ENCODE results near the gene ACTL7B.
"Not testable (repeated sequence)": the region's sequence is repeated elsewhere in the genome, so short reads cannot be mapped to it uniquely, and the experiment has no call there.

Gene ACTL7B

DNA sequence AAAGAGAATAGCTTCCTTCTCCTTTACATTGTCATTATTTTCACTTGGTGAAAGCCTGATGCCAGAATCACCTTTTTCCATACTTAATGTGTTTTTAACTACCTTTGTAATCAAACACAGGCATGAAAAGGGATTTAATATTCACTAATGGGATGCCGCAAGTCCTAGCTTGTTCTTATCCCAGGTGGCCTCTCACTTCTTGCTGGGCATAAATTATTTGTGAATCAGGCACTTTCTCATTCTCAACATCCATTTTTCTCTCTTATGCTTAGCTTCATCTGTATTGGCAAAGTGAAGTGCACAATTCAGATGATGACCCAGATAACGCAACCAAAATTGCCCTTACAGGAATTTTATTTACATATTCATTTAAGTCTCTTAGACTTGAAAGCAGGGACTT lies 10.9 kb downstream of the ACTL7B start:
- no peak for DNase-seq (ENCODE audit: low read depth in 2 of 2)

DNA sequence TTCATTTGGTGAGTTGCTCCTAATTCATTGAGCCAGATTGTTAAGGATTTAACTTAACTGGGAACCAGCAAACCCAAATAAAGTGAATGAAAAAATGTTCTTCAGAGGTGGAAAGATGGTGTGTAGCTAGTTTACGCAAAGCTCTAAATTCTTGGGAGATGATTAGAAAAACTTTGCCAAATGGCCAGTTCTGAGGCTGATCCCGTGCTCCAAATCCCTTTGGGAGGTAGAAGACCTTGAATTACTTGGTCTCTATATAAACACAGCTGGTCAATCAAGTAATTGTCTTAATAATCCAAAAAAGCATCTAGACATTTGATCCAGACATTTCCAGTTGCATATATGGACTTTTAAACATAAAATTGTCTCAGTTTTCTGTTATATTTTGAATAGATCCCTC lies 11.4 kb downstream of the ACTL7B start:
- no peak for DNase-seq (ENCODE audit: low read depth in 2 of 2)

DNA sequence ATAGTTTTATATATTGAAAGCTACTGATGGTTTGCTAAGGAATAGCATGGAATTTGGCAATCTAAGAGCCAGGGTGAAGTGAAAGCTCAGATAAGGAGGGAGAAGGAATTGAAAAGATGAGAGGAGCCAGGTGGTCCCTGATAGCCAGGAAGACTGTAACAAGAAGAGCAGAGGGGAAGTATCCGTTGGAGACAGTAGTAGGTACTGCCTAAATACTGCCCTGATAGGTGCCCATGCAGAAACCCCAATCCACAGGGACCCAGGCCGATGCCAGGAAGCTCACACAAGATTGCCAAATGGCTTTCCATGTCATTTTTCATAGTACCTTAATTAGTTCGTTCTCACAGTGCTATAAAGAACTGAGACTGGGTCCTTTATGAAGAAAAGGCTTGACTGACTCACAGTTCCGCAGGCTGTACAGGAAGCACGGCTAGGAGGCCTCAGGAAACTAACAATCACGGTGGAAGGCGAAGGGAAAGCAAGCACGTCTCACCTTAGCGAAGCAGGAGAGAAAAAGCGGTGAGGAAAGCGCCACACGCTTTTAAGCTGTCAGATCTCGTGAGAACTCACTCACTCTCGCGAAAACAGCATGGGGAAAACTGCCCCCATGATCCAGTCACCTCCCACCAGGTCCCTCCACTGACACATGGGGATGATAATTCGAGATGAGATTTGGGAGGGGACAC lies 13.0 kb downstream of the ACTL7B start:
- DNase-seq (ENCODE audit: low read depth in 2 of 2) = no peak

- not testable (repeated sequence) for DNase-seq (ENCODE audit: low read depth in 2 of 2)
These were observed 16.2 kb downstream of the ACTL7B start for GRCh38 chr9:108839561-108839960.

GRCh38 chr9:108838017-108838416 lies 17.8 kb downstream of the ACTL7B start:
- no peak for DNase-seq (ENCODE audit: low read depth in 2 of 2)

GRCh38 chr9:108837530-108837929 lies 18.3 kb downstream of the ACTL7B start:
- DNase-seq (ENCODE audit: low read depth in 2 of 2) = no peak

GRCh38 chr9:108836781-108837180 lies 19.0 kb downstream of the ACTL7B start:
- no peak for DNase-seq (ENCODE audit: low read depth in 2 of 2)

- DNase-seq (ENCODE audit: low read depth in 2 of 2) = no peak
These were observed 19.5 kb downstream of the ACTL7B start for GRCh38 chr9:108836319-108836718.

- DNase-seq (ENCODE audit: low read depth in 2 of 2) = no peak
These were observed 20.0 kb downstream of the ACTL7B start for GRCh38 chr9:108835831-108836230.

DNA sequence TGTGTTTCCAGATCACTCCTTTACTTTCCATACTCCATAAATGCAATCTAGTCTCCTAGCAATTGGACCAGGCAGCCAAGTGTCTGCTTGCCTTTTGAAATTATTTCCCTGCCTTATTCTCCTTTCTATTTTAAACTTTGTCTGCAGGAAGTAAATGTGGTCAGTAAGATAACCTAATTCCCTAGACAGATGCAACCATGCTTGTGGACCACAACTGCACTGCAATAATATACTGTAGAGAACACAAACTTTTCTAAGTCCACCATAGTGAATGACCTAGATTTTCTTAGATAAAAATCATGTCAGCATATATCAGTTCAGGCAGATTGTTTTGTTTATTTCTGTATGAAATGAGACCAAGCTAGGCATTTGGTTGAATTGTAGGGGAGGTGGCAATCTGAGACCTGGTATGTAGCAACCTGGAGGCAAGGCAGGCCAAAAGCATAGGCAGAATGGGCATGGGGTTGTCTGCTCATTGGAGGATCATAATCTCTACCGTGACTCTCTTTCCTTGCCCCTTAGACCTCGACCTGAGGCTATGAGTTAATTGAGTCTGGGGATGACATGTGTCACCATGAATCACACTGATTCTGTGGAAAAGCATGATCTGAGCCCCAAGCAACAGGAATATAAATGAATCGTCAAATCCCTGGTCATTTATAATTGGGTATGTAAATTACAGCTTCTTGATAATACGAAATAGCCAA lies 20.7 kb downstream of the ACTL7B start:
- no peak for DNase-seq (ENCODE audit: low read depth in 2 of 2)

DNA sequence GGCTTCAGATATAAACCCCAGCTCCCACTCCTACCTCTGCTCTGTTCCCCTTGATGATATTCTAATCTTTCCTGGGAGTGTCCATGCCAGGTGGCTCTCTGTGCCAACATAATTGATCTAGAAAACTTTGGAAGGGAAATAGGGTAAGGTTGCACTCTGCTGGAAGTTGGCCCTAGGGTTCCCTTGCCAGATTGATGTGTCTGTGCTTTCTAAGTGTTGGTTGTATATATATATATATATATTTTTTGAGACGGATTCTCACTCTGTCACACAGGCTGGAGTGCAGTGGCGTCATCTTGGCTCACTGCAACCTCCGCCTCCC lies 23.6 kb downstream of the ACTL7B start:
- DNase-seq (ENCODE audit: low read depth in 2 of 2) = no peak

- no peak for DNase-seq (ENCODE audit: low read depth in 2 of 2)
These were observed 24.1 kb downstream of the ACTL7B start for GRCh38 chr9:108831496-108832178.

DNA sequence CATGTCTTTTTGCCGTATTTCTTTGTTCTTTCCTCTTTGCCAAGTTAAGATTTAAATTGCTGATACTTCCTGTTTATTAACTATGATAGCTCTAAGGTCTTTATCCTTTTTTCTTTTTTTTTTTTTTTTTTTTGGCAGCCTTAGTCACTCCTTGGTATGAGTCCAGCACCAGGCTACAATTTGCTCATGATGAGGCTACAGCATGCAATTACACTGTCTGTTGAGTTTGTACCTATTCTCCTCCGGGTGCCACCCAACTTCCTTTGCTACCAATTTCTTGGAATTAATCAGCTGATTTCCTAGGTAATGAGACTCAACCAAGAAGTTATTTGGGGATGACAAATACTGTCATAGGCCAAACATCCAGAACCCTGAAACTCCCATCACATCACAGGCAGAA lies 25.5 kb downstream of the ACTL7B start:
- no peak for DNase-seq (ENCODE audit: low read depth in 2 of 2)

- DNase-seq (ENCODE audit: low read depth in 2 of 2) = no peak
These were observed 32.0 kb downstream of the ACTL7B start for GRCh38 chr9:108823829-108824228.

- DNase-seq (ENCODE audit: low read depth in 2 of 2) = no peak
These were observed 39.7 kb downstream of the ACTL7B start for GRCh38 chr9:108816037-108816436.

DNA sequence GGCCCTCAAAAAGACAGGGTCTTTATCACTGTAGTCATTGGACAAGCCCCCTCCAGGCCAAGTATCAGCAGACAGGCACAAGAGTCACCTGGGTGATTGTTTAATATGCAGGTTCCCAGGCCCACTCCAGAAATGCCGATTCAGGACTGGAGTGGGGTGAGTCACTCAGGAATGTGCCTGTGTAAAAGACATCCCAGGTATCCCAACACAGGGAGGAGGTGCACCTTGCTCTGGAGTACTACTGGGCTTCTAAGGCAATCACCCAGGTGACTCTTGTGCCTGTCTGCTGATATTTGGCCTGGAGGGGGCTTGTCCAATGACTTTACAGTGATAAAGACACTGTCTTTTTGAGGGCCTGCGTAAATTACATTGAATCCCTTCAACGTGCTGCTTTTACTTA lies 40.6 kb downstream of the ACTL7B start:
- DNase-seq (ENCODE audit: low read depth in 2 of 2) = no peak

DNA sequence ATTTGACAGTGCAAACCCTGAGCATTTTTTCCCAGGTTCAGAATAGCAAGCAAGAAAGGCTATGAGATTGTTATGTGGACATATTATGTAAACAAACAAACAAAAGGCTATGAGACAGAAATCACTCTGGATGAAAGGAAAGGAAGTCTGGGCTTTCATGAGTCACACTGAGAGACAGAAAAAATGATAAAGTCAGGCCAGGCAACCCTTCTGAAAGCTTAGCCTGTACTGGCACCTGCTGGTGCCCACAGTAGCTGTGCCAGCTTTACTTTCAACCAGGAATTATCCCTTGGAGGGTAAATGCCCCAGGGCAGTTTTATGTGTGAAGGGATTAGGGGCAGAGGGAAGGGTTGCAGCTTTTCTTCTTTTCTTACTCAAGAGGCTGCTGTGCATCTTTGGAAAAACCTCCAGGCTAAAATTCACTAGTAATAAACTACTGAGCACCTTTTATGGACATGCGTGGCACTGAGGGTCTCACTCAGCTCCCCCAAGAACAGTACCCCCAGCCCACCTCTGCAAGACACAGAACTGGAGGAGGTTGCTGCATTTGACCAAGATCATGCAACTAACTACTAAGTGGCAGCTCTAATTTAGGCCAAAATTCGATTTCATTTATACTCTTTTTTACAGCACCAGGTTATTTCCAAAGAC lies 41.7 kb downstream of the ACTL7B start:
- no peak for DNase-seq (ENCODE audit: low read depth in 2 of 2)

GRCh38 chr9:108812396-108813025 lies 43.3 kb downstream of the ACTL7B start:
- DNase-seq (ENCODE audit: low read depth in 2 of 2) = no peak

DNA sequence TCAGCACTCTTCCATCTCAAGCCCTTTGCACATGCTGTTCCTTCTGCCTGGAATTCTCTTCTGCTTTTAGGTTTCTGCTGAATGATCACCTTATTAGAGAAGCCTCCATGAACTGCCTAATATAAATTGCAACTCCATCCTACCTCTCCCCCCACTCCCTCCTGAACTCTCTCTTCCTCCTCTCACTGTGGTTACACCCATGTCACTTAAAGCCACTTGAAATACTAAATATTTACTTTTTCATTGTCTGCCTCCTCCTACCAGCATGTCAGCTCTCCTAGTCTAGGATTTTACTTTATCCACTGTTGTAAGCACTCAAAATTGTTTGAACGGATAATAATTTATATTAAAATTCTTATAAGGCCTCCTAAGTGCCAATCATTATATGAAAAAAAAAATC lies 43.8 kb downstream of the ACTL7B start:
- DNase-seq (ENCODE audit: low read depth in 2 of 2) = no peak

DNA sequence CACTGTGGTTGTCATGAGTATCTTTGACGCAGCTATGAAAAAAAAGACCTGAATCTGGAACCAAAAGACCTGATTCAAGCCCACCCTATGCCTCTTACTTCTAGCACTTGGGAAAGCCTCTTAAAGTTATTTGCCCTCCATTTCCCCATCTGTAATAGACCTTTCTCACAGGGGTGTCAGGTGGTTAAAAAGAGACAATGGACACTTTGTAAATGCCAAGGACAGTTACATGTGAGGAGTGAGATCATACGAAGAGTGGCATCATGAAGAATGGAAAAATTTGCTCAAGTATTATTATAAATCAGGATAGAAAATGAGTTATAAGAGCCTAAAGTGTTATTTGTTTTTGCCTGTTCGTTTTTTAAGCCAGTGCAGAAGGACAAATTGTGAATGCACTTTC lies 46.5 kb downstream of the ACTL7B start:
- DNase-seq (ENCODE audit: low read depth in 2 of 2) = no peak
